Uterus (tissue), 4 donors: Measurements from ENCODE around the gene ANKRD29. TPM values are rescaled to one million over a fixed set of nuclear protein-coding genes. Genes with fewer than 3 reads are reported as not detected.

Experiments used
- DNase-seq, 2 donors: peaks; one replicate each; pipeline ENCODE4 v3.0.0-alpha.2; 2019 to 2020
- H3K27ac ChIP-seq, 2 donors: fragments of 200-600 bp; sonication (generic); 1 replicate in 1 of 2; 2 replicates in 1 of 2; pipeline ENCODE4 v1.5.1; 2016 to 2018
- H3K27me3 ChIP-seq, 2 donors: fragments of 200-600 bp; sonication (generic); one replicate each; pipeline ENCODE4 v1.5.1; 2018 to 2019; ENCODE audit warnings: control low read depth in 1 of 2
- H3K36me3 ChIP-seq, 2 donors: fragments of 200-600 bp; sonication (generic); one replicate each; pipeline ENCODE4 v1.5.1; 2019; ENCODE audit warnings: control low read depth in 1 of 2
- H3K4me1 ChIP-seq, 2 donors: fragments of 200-600 bp; sonication (generic); one replicate each; pipeline ENCODE4 v1.5.1; 2018 to 2019; ENCODE audit warnings: control low read depth in 1 of 2
- H3K4me3 ChIP-seq, 2 donors: fragments of 200-600 bp; sonication (generic); 1 replicate in 1 of 2; 2 replicates in 1 of 2; pipeline ENCODE4 v1.5.1; 2018 to 2019; ENCODE audit warnings: mild to moderate bottlenecking in 1 of 2
- H3K9me3 ChIP-seq, 2 donors: fragments of 200-600 bp; sonication (generic); one replicate each; pipeline ENCODE4 v1.5.1; 2019; ENCODE audit warnings: control low read depth in 1 of 2
- POLR2A ChIP-seq, 2 donors: fragments of 450-650 bp; IDR thresholded peaks; one replicate each; pipeline ENCODE4 v1.6.1; 2016; ENCODE audit warnings: antibody characterized with exemption in 2 of 2, mild to moderate bottlenecking in 1 of 2, moderate library complexity in 1 of 2
- intact Hi-C: fragments of 100-400 bp; cut with DNase I; formaldehyde crosslinking; loops from one replicate; pipeline ENCODE4 v1.15.1; 2023; ENCODE audit warnings: low total_unique reads
- total RNA-seq, 4 donors: library from RNA; depleted of rRNA in 3 of 4; stranded (reverse); fragments of >200 nt in 3 of 4; gene quantifications; one replicate each; pipeline versions ENCODE4 v1.1.0 to v1.2.4, GENCODE V29; 2014 to 2023
- TF ChIP-seq, protein P1 (sequence below), 4 experiments: fragments of 200-600 bp in 2 of 4; fragments of 450-650 bp in 2 of 4; sonication (generic) in 2 of 4; IDR thresholded peaks; one replicate each; pipeline ENCODE4 v1.5.1; 2016 to 2019; ENCODE audit warnings: antibody characterized with exemption in 4 of 4, mild to moderate bottlenecking in 2 of 4, moderate library complexity in 1 of 4
- donor health status: DM: yes; HTN: yes; CAD: no.

Gene ANKRD29
- total RNA-seq, 4 donors from 2014 or later = 10.8 to 33.4 (median 15.9) TPM

GRCh38 chr18:23627970-23628369 is 34.7 kb downstream of the ANKRD29 start:
- TF ChIP-seq, protein P1, sequence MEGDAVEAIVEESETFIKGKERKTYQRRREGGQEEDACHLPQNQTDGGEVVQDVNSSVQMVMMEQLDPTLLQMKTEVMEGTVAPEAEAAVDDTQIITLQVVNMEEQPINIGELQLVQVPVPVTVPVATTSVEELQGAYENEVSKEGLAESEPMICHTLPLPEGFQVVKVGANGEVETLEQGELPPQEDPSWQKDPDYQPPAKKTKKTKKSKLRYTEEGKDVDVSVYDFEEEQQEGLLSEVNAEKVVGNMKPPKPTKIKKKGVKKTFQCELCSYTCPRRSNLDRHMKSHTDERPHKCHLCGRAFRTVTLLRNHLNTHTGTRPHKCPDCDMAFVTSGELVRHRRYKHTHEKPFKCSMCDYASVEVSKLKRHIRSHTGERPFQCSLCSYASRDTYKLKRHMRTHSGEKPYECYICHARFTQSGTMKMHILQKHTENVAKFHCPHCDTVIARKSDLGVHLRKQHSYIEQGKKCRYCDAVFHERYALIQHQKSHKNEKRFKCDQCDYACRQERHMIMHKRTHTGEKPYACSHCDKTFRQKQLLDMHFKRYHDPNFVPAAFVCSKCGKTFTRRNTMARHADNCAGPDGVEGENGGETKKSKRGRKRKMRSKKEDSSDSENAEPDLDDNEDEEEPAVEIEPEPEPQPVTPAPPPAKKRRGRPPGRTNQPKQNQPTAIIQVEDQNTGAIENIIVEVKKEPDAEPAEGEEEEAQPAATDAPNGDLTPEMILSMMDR (IDR thresholded peaks at IDR 0.05) = no peak
- no peak for TF ChIP-seq POLR2A (IDR thresholded peaks at IDR 0.05)
- Histone ChIP-seq H3K4me3 (no peak overlapping the region), H3K27ac (no peak overlapping the region), H3K27me3 (no peaks in the 10 kb centered on the region), H3K36me3 (no peaks in the 10 kb centered on the region), H3K4me1 (no peaks in the 10 kb centered on the region), H3K9me3 (no peaks in the 10 kb centered on the region)
- DNase-seq = no peak
- intact Hi-C loops = loop anchor here (10.0 kb wide), 1 partner anchor 187 kb away; no protein-coding TSS in a partner anchor

GRCh38 chr18:23627321-23627720 is 35.4 kb downstream of the ANKRD29 start:
- Histone ChIP-seq H3K9me3 (no peaks in the 10 kb centered on the region), H3K4me1 (no peaks in the 10 kb centered on the region), H3K36me3 (no peaks in the 10 kb centered on the region), H3K27me3 (no peaks in the 10 kb centered on the region), H3K4me3 (no peak overlapping the region), H3K27ac (peak overlapping the region in 1 of 2 donors; percentile 13)
- DNase-seq = no peak
- intact Hi-C loops = loop anchor here (10.0 kb wide), 1 partner anchor 187 kb away; no protein-coding TSS in a partner anchor
- no peak for TF ChIP-seq POLR2A (IDR thresholded peaks at IDR 0.05)
- TF ChIP-seq, protein P1 (IDR thresholded peaks at IDR 0.05) = no peak

DNA sequence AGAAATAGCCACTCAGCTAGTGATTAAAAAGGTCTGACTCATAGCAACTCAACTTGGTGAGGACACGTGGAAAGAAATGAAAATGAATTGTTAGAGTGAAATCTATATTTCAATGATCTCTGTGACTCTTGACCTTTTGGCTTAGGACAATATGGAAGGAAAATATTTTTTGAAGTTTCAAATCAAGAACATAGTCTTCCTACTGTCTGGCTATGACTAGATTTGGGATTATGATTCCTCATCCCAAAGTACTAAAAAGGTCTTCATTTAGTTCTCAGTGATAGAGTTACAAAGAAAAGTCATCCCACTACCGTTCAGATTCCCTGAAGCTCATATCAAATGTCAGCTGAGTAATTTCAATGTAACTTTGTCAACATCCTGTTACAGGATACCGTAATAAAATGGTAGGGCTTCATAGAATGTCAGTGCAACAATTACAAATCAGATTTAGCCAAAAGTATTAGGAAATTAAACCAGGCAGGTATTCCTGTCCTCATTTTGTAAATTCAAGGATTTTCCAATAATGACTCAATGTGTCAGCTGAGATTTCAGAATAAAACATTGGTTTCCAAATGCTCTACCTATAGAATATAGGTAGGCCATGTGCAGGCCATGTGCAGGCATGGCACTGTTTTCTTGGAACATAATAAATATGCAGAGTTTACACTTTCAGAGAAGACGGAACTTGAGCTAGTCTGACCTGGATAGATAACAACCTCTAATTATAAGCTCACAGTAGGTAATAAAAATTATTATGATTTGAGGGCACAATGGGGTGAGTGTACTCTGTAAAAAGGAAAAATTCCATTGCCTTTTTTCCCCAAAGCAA is 36.0 kb downstream of the ANKRD29 start:
- no peak for TF ChIP-seq POLR2A (IDR thresholded peaks at IDR 0.05)
- TF ChIP-seq, protein P1 (IDR thresholded peaks at IDR 0.05) = no peak
- H3K9me3 ChIP-seq = no peaks in the 10 kb centered on the region
- no peaks in the 10 kb centered on the region for H3K27me3 ChIP-seq
- peak overlapping the region; percentile 13 to 32 for H3K27ac ChIP-seq
- no peaks in the 10 kb centered on the region for H3K4me1 ChIP-seq
- H3K4me3 ChIP-seq = no peak overlapping the region
- no peaks in the 10 kb centered on the region for H3K36me3 ChIP-seq
- intact Hi-C loops = loop anchor here (10.0 kb wide), 1 partner anchor 188 kb away; no protein-coding TSS in a partner anchor
- no peak for DNase-seq

DNA sequence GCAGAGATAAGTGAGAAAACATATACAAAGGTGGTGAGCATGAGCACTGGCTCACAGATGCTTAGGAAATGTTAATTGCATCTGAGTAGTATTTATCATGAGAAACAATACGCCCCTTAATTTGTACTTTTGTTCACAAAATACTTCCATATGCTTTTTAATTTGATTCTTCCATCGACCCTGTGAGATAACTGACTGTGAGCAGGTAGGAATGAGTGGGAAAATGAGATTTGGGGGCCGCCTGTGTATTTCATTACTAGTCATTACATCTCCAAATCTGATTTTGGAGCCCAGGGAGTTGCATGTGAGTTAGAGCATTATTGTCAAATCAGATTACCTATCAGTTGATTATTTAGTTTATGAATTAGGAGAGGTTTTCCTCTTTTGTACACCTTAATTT is 39.7 kb downstream of the ANKRD29 start:
- TF ChIP-seq, protein P1 (IDR thresholded peaks at IDR 0.05) = no peak
- no peak for TF ChIP-seq POLR2A (IDR thresholded peaks at IDR 0.05)
- H3K27me3 ChIP-seq = no peaks in the 10 kb centered on the region
- peaks cover 0 to 7% of the 10 kb centered on the region in 2 donors for H3K4me1 ChIP-seq
- H3K36me3 ChIP-seq = no peaks in the 10 kb centered on the region
- H3K9me3 ChIP-seq = no peaks in the 10 kb centered on the region
- H3K27ac ChIP-seq = no peak overlapping the region
- H3K4me3 ChIP-seq = no peak overlapping the region
- no peak for DNase-seq
- intact Hi-C loops = loop anchor here (10.0 kb wide), 1 partner anchor 192 kb away; no protein-coding TSS in a partner anchor

GRCh38 chr18:23619388-23619881 is 43.3 kb downstream of the ANKRD29 start:
- H3K27ac ChIP-seq = peak overlapping the region; percentile 78 to 91
- H3K36me3 ChIP-seq = no peaks in the 10 kb centered on the region
- peak; percentile 34 to 56 for DNase-seq
- H3K4me3 ChIP-seq = peak overlapping the region; percentile 34 to 42
- H3K4me1 ChIP-seq = peaks cover 0 to 7% of the 10 kb centered on the region in 2 donors
- no peaks in the 10 kb centered on the region for H3K27me3 ChIP-seq
- intact Hi-C loops = no loop called here
- no peaks in the 10 kb centered on the region for H3K9me3 ChIP-seq
- no peak for TF ChIP-seq POLR2A (IDR thresholded peaks at IDR 0.05)
- TF ChIP-seq, protein P1 (IDR thresholded peaks at IDR 0.05) = peak in 2 of 4 experiments; percentile 21 to 26
